NCI-H82 treated with DMSO at 0.1 percent for 48 hours (cell line): ENCODE data around the gene RSRC1.
"Not testable (repeated sequence)": the region's sequence is repeated elsewhere in the genome, so short reads cannot be mapped to it uniquely, and the experiment has no call there.

Experiments used
- DNase-seq: peaks from one replicate; lab custom pipeline; 2025; ENCODE audit not compliant: unreplicated experiment; lab: John Stamatoyannopoulos, UW

RSRC1 gene

GRCh38 chr3:158384019-158384418 is 274.1 kb downstream of the RSRC1 start:
- DNase-seq: no peak

GRCh38 chr3:158395421-158395820 is 285.5 kb downstream of the RSRC1 start:
- no peak for DNase-seq

GRCh38 chr3:158402590-158402989 is 292.7 kb downstream of the RSRC1 start:
- no peak for DNase-seq

GRCh38 chr3:158403013-158403412 is 293.1 kb downstream of the RSRC1 start:
- no peak for DNase-seq

- no peak for DNase-seq
Observed at GRCh38 chr3:158404131-158404718, 294.3 kb downstream of the RSRC1 start.

- peak; percentile 89 for DNase-seq
Observed at GRCh38 chr3:158405507-158405906, 295.6 kb downstream of the RSRC1 start.

GRCh38 chr3:158407844-158408517 is 298.1 kb downstream of the RSRC1 start:
- DNase-seq: peak; percentile 90

- DNase-seq: not testable (repeated sequence)
Observed at GRCh38 chr3:158408518-158408897, 298.6 kb downstream of the RSRC1 start.

GRCh38 chr3:158418035-158418434 is 308.1 kb downstream of the RSRC1 start:
- DNase-seq: no peak

- no peak for DNase-seq
Observed at GRCh38 chr3:158419820-158420653, 310.1 kb downstream of the RSRC1 start.

- DNase-seq: no peak
Observed at GRCh38 chr3:158420654-158421396, 310.9 kb downstream of the RSRC1 start.

GRCh38 chr3:158430448-158430847 is 320.6 kb downstream of the RSRC1 start:
- no peak for DNase-seq

GRCh38 chr3:158430968-158431367 is 321.1 kb downstream of the RSRC1 start:
- no peak for DNase-seq

GRCh38 chr3:158431829-158432228 is 321.9 kb downstream of the RSRC1 start:
- no peak for DNase-seq

GRCh38 chr3:158434412-158435038 is 324.6 kb downstream of the RSRC1 start:
- peak; percentile 60 for DNase-seq

GRCh38 chr3:158443632-158444031 is 333.7 kb downstream of the RSRC1 start:
- no peak for DNase-seq

- no peak for DNase-seq
Observed at GRCh38 chr3:158447408-158447807, 337.5 kb downstream of the RSRC1 start.

GRCh38 chr3:158451405-158452055 is 341.6 kb downstream of the RSRC1 start:
- DNase-seq: no peak

GRCh38 chr3:158452334-158452733 is 342.4 kb downstream of the RSRC1 start:
- DNase-seq: no peak

GRCh38 chr3:158453004-158453403 is 343.1 kb downstream of the RSRC1 start:
- DNase-seq: no peak
